ENCODE measurements around the gene SPCS1. TPM values are rescaled to one million over a fixed set of nuclear protein-coding genes. Genes with fewer than 3 reads are reported as not detected.

The SPCS1 gene
- total RNA-seq, 1 donor from 2014 or later: 82.7 TPM

DNA sequence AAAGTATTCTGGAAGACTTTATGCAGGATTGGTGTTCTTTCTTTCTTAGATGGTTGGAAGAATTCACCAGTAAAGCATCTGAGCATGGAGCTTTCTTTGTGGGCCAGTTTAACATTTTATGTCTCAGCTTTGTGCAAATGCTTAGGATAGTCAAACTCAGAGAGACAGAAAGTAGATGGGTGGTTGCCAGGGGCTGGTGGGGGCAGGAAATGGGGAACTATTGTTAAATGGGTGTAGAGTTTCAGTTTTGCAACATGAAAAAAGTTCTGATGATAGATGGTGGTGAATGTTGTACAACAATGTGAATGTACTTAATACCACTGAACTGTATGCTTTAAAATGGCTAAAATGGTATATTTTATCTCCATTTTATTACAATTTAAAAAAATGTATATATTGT, 24.8 kb downstream of the SPCS1 start:
- H3K4me1 Mint-ChIP-seq: no peaks in the 10 kb centered on the region
- no peak overlapping the region for H3K27ac Mint-ChIP-seq
- H3K27me3 Mint-ChIP-seq (ENCODE audit: low read depth): no peaks in the 10 kb centered on the region
- TF ChIP-seq, protein P1, sequence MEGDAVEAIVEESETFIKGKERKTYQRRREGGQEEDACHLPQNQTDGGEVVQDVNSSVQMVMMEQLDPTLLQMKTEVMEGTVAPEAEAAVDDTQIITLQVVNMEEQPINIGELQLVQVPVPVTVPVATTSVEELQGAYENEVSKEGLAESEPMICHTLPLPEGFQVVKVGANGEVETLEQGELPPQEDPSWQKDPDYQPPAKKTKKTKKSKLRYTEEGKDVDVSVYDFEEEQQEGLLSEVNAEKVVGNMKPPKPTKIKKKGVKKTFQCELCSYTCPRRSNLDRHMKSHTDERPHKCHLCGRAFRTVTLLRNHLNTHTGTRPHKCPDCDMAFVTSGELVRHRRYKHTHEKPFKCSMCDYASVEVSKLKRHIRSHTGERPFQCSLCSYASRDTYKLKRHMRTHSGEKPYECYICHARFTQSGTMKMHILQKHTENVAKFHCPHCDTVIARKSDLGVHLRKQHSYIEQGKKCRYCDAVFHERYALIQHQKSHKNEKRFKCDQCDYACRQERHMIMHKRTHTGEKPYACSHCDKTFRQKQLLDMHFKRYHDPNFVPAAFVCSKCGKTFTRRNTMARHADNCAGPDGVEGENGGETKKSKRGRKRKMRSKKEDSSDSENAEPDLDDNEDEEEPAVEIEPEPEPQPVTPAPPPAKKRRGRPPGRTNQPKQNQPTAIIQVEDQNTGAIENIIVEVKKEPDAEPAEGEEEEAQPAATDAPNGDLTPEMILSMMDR (IDR thresholded peaks at IDR 0.05; ENCODE audit: unreplicated experiment): no peak
- DNase-seq (ENCODE audit: low spot score in 2 of 2, unreplicated experiment in 2 of 2): no peak
- peaks cover 85% of the 10 kb centered on the region for H3K36me3 Mint-ChIP-seq
- peaks cover 37% of the 10 kb centered on the region for H3K9me3 Mint-ChIP-seq
- H3K4me3 Mint-ChIP-seq: no peak overlapping the region

DNA sequence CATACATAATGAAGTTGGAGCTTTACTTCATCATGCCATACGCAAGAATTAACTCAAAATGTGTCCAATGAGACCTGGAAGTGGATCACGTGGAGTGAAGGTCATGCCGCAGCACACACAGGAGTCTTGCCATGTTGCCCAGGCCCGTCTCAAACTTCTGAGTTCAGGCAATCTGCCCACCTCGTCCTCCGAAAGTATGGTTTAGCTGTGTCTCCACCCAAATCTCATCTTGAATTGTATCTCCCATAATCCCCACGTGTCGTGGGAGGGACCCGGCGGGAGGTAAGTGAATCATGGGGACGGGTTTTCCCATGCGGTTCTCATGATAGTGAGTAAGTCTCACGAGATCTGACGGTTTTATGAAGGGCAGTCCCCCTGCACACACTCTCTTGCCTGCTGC, 25.7 kb downstream of the SPCS1 start:
- DNase-seq (ENCODE audit: low spot score in 2 of 2, unreplicated experiment in 2 of 2): no peak
- Mint-ChIP-seq H3K9me3 (peaks cover 32% of the 10 kb centered on the region), H3K4me1 (no peaks in the 10 kb centered on the region), H3K4me3 (no peak overlapping the region), H3K27me3 (ENCODE audit: low read depth) (no peaks in the 10 kb centered on the region), H3K27ac (no peak overlapping the region), H3K36me3 (peaks cover 84% of the 10 kb centered on the region)
- TF ChIP-seq, protein P1 (IDR thresholded peaks at IDR 0.05; ENCODE audit: unreplicated experiment): no peak

DNA sequence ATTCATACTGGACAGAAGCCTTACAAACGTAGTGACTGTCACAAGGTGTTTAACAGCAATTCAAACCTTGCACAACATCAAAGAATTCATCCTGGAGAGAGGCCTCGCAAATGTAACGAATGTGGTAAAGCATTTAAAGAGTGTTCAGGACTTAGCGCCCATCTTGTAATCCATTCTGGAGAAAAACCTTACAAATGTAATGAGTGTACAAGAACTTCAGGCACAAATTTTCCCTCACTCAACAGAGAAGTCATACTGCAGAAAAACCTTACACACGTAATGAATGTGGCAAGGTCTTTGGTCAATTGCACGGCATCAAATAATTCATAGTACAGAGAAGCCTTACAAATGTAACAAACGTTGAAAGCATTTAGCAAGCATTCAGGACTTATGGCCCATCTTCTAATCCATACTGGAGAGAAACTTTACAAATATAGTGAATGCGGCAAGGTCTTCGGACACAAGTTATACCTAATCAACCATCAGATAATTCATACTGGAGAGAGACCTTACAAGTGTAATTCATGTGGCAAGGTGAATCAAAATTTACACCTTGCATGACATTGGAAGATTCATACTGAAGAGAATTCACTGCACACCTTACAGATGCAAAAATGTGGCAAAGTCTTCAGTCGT, 27.5 kb downstream of the SPCS1 start:
- TF ChIP-seq, protein P1 (IDR thresholded peaks at IDR 0.05; ENCODE audit: unreplicated experiment): no peak

DNA sequence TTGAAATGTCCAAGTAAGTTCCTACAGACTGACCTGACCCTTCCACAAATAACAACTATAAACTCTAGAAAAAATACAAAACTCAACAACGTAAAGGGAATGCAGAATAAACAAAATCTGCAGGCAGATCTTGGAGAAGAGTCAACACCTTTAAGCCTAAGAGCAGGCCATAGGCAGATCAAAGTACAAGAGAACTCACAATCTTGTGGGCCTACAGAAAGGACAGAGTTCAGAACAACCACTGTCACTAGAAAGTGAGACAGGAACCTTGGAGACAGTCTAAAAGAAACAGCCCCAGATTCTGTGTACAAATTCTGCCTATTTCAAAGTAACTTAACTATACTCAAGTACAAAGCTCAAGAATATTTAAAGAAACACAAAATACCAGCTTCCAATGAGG, 33.8 kb downstream of the SPCS1 start:
- TF ChIP-seq, protein P1 (IDR thresholded peaks at IDR 0.05; ENCODE audit: unreplicated experiment): no peak
- DNase-seq (ENCODE audit: low spot score in 2 of 2, unreplicated experiment in 2 of 2): no peak
- H3K4me1 Mint-ChIP-seq: no peaks in the 10 kb centered on the region
- no peak overlapping the region for H3K4me3 Mint-ChIP-seq
- no peaks in the 10 kb centered on the region for H3K27me3 Mint-ChIP-seq (ENCODE audit: low read depth)
- H3K36me3 Mint-ChIP-seq: peaks cover 41% of the 10 kb centered on the region
- H3K27ac Mint-ChIP-seq: no peak overlapping the region
- no peaks in the 10 kb centered on the region for H3K9me3 Mint-ChIP-seq

More for the DNA sequence above, 27.5 kb downstream of the SPCS1 start:
- Mint-ChIP-seq H3K27me3 (ENCODE audit: low read depth) (no peaks in the 10 kb centered on the region), H3K4me3 (no peak overlapping the region), H3K9me3 (peaks cover 28% of the 10 kb centered on the region), H3K36me3 (peaks cover 75% of the 10 kb centered on the region), H3K27ac (no peak overlapping the region), H3K4me1 (no peaks in the 10 kb centered on the region)
- DNase-seq (ENCODE audit: low spot score in 2 of 2, unreplicated experiment in 2 of 2): no peak

DNA sequence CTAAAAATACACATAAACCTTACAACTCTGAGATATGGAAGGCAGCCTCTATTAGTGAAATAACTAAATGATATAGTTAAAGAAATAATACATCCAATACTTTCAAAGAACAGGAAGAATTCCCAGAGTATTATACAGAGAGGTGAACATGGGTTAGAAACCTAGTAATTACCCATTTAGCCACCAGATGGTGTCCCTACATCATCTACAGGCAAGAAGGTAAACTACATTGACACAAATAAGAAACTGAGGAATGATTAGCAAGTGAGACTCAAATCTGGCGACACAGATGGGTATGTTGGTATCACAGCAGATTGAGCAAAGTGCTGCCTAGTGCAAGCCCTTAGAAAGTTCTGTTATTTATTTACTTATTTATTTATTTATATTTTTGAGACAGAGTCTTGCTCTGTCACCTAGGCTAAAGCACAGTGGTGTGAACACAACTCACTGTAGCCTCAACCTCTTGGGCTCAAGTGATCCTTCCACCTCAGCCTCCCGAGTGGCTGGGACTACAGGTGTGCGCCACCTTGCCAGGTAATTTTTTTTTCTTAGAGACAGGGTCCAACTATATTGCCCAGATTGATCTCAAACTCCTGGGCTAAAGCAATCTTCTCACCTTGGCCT, 36.6 kb downstream of the SPCS1 start:
- DNase-seq (ENCODE audit: low spot score in 2 of 2, unreplicated experiment in 2 of 2): no peak
- TF ChIP-seq, protein P1 (IDR thresholded peaks at IDR 0.05; ENCODE audit: unreplicated experiment): no peak
- Mint-ChIP-seq H3K27ac (no peak overlapping the region), H3K4me1 (no peaks in the 10 kb centered on the region), H3K9me3 (no peaks in the 10 kb centered on the region), H3K27me3 (ENCODE audit: low read depth) (no peaks in the 10 kb centered on the region), H3K4me3 (no peak overlapping the region), H3K36me3 (peaks cover 40% of the 10 kb centered on the region)

Measured in mesothelial cell of epicardium (in vitro differentiated cells).